K562 (cell line): ENCODE results near the gene CCDC33. TPM values are rescaled to one million over a fixed set of nuclear protein-coding genes. Genes with fewer than 3 reads are reported as not detected.

ENCODE experiments used
- ATAC-seq: fragments of 200-7000 bp; cut with Tn5 transposase; 3 replicates; pipeline ENCODE4 v1.9.1; 2020; ENCODE audit warnings: moderate library complexity
- BruUV-seq: library from RNA; stranded (reverse); fragments of 400-500 nt; replicated peaks from 2 replicates; lab custom pipeline; 2021; lab: Mats Ljungman, UMichigan
- CTCF ChIA-PET: fragments of 300-600 bp; formaldehyde crosslinking; extraction: SDS; loops from one replicate; lab custom pipeline; 2021; ENCODE audit warnings: low intra/inter-chr PET ratio; lab: Yijun Ruan, JAX
- POLR2A ChIA-PET: fragments of 300-600, 350-650 bp; sonication (Branson Sonifier 250); formaldehyde crosslinking; extraction: SDS; loops from one replicate; lab custom pipeline; 2021; ENCODE audit warnings: antibody characterized with exemption, inconsistent platforms; lab: Yijun Ruan, JAX
- DNase-seq, 4 experiments: peaks; one replicate each; pipeline versions ENCODE4 v3.0.0 to v3.0.0-alpha.2; 2011 to 2018; ENCODE audit warnings: low spot score in 3 of 4, mixed read lengths in 3 of 4; ENCODE audit errors: extremely low read depth in 1 of 4
- FAIRE-seq: peaks from 2 replicates; lab custom pipeline; 2011; peaks lifted over from hg19 to GRCh38; lab: Jason Lieb, UNC
- H2AFZ ChIP-seq: 2 replicates; pipeline ENCODE4 v1.6.0; 2011; ENCODE audit warnings: low read depth, low read length, control low read depth, inconsistent platforms
- H3K27ac ChIP-seq: fragments of 200-600 bp; 3 replicates; pipeline ENCODE4 v1.8.0; 2011; ENCODE audit warnings: low read depth, mild to moderate bottlenecking, control low read depth, inconsistent platforms, low read length, moderate library complexity, mixed read lengths; ENCODE audit errors: extremely low read depth
- H3K27me3 ChIP-seq, 2 experiments: fragments of 300-600 bp in 1 of 2; 2 replicates in 1 of 2; 3 replicates in 1 of 2; pipeline versions ENCODE4 v1.6.0 to v1.8.0; 2011; ENCODE audit warnings: inconsistent platforms in 2 of 2, low read length in 2 of 2, mild to moderate bottlenecking in 1 of 2, mixed read lengths in 1 of 2, moderate library complexity in 1 of 2; ENCODE audit not compliant: control insufficient read depth in 2 of 2, insufficient read depth in 2 of 2
- H3K36me3 ChIP-seq: fragments of 300-600 bp; 3 replicates; pipeline ENCODE4 v1.8.0; 2011; ENCODE audit warnings: mild to moderate bottlenecking, low read length, inconsistent platforms; ENCODE audit not compliant: control insufficient read depth, insufficient read depth
- H3K4me1 ChIP-seq, 2 experiments: fragments of 200-600 bp in 1 of 2; replicated peaks in 1 of 2; 2 replicates in 1 of 2; 3 replicates in 1 of 2; pipeline versions ENCODE4 v1.5.1 to v1.8.0; 2011; ENCODE audit warnings: inconsistent platforms in 2 of 2, low read length in 2 of 2, mild to moderate bottlenecking in 1 of 2, mixed read lengths in 1 of 2, moderate library complexity in 1 of 2; ENCODE audit not compliant: control insufficient read depth in 2 of 2, insufficient read depth in 2 of 2
- H3K4me2 ChIP-seq: 2 replicates; pipeline ENCODE4 v1.6.1; 2011; ENCODE audit warnings: low read length, control low read depth, inconsistent platforms, mixed read lengths; ENCODE audit not compliant: insufficient read depth
- H3K4me3 ChIP-seq: fragments of 200-600 bp; sonication (generic), shearing (Covaris generic); 2 replicates; pipeline ENCODE4 v1.5.1; 2016; ENCODE audit warnings: control low read depth, inconsistent platforms
- H3K79me2 ChIP-seq: fragments of 200-600 bp; 3 replicates; pipeline ENCODE4 v1.8.0; 2011; ENCODE audit warnings: low read length, inconsistent platforms; ENCODE audit not compliant: control insufficient read depth, insufficient read depth
- H3K9ac ChIP-seq, 2 experiments: 2 replicates each; pipeline versions ENCODE4 v1.6.0 to v1.6.1; 2011; ENCODE audit warnings: low read depth in 2 of 2, low read length in 2 of 2, control low read depth in 1 of 2, inconsistent platforms in 1 of 2, mild to moderate bottlenecking in 1 of 2, mixed read lengths in 1 of 2; ENCODE audit not compliant: insufficient read depth in 1 of 2
- H3K9me1 ChIP-seq: one replicate; pipeline ENCODE4 v1.6.0; 2011; ENCODE audit warnings: inconsistent platforms, mild to moderate bottlenecking, low read length, moderate library complexity; ENCODE audit not compliant: control insufficient read depth, insufficient read depth
- H3K9me3 ChIP-seq: replicated peaks from 2 replicates; pipeline ENCODE4 v1.5.1; 2011; ENCODE audit warnings: low read depth, low read length, inconsistent platforms; ENCODE audit not compliant: control insufficient read depth, insufficient read depth
- H4K20me1 ChIP-seq: replicated peaks from 2 replicates; pipeline ENCODE4 v1.6.1; 2011; ENCODE audit warnings: low read length, inconsistent platforms, mixed read lengths; ENCODE audit not compliant: control insufficient read depth, insufficient read depth
- CBX3 ChIP-seq, 2 experiments: IDR thresholded peaks; 1 replicate in 1 of 2; 2 replicates in 1 of 2; pipeline ENCODE4 v1.6.1; 2012; ENCODE audit warnings: inconsistent platforms in 2 of 2, low read length in 2 of 2, borderline replicate concordance in 1 of 2, control low read depth in 1 of 2
- CREB3 ChIP-seq: fragments of 450-650 bp; conservative IDR thresholded peaks from 2 replicates; pipeline ENCODE4 v1.6.1; 2016; ENCODE audit warnings: missing genetic modification characterization, low read depth, mild to moderate bottlenecking, missing compliant biosample characterization, moderate library complexity
- FOXA3 ChIP-seq, 2 experiments: fragments of 450-650 bp in 1 of 2; sonication (generic) in 1 of 2; formaldehyde crosslinking; IDR thresholded peaks in 1 of 2; conservative IDR thresholded peaks in 1 of 2; 2 replicates each; pipeline versions ENCODE4 v1.4.0 to v1.8.0; 2020 to 2022; ENCODE audit warnings: mild to moderate bottlenecking in 2 of 2, missing genetic modification reagents in 1 of 2
- HIVEP1 ChIP-seq: fragments of 250-450 bp; sonication (Bioruptor Pico); IDR thresholded peaks from 2 replicates; pipeline ENCODE4 v1.4.0; 2020; ENCODE audit warnings: mild to moderate bottlenecking
- HMGN3 ChIP-seq: IDR thresholded peaks from 2 replicates; pipeline ENCODE4 v1.6.1; 2011; ENCODE audit warnings: borderline replicate concordance, low read depth, mild to moderate bottlenecking, mixed read lengths, low read length; ENCODE audit not compliant: insufficient read length; ENCODE audit errors: extremely low read depth
- JUNB ChIP-seq: fragments of 450-650 bp; formaldehyde crosslinking; conservative IDR thresholded peaks from 2 replicates; pipeline ENCODE4 v1.4.0; 2020; ENCODE audit warnings: mild to moderate bottlenecking
- L3MBTL2 ChIP-seq: fragments of 450-650 bp; IDR thresholded peaks from 2 replicates; pipeline ENCODE4 v1.6.1; 2016; ENCODE audit warnings: mild to moderate bottlenecking, moderate library complexity
- PHF8 ChIP-seq: fragments of 200-600 bp; sonication (generic); IDR thresholded peaks from 2 replicates; pipeline ENCODE4 v1.6.1; 2012; ENCODE audit warnings: mixed run types, mild to moderate bottlenecking, inconsistent platforms, low read length, moderate library complexity, borderline replicate concordance
- PRPF4 ChIP-seq: fragments of 200-400 bp; formaldehyde crosslinking; IDR thresholded peaks from one replicate; pipeline ENCODE4 v1.6.1; 2017; ENCODE audit warnings: low read length, low read depth, mild to moderate bottlenecking; ENCODE audit not compliant: insufficient read depth, poor library complexity, severe bottlenecking
- SUPT5H ChIP-seq: fragments of 450-650 bp; IDR thresholded peaks from 2 replicates; pipeline ENCODE4 v1.6.1; 2016
- TBP ChIP-seq: optimal IDR thresholded peaks from 2 replicates; pipeline ENCODE3; 2011; ENCODE audit warnings: low read depth, low read length, improper control_type of control experiment
- ZC3H11A ChIP-seq: IDR thresholded peaks from 2 replicates; pipeline ENCODE4 v1.6.1; 2012; ENCODE audit warnings: low read depth, low read length, improper control_type of control experiment
- ZNF232 ChIP-seq: sonication (generic); formaldehyde crosslinking; IDR thresholded peaks from 2 replicates; pipeline ENCODE4 v1.8.0; 2022; ENCODE audit warnings: mild to moderate bottlenecking, missing genetic modification reagents
- ZNF431 ChIP-seq: sonication (generic); formaldehyde crosslinking; IDR thresholded peaks from 2 replicates; pipeline ENCODE4 v1.8.0; 2022; ENCODE audit warnings: mild to moderate bottlenecking, missing genetic modification reagents
- ZNF586 ChIP-seq: fragments of 450-650 bp; formaldehyde crosslinking; conservative IDR thresholded peaks from 2 replicates; pipeline ENCODE4 v1.4.0; 2020; ENCODE audit warnings: mild to moderate bottlenecking, moderate library complexity
- WGBS: fragments of 100-300 bp; shearing (Covaris generic); methylation state at CpG from one replicate; pipeline ENCODE4 v1.1.6; 2016; ENCODE audit warnings: low coverage, mixed read lengths; ENCODE audit not compliant: insufficient coverage; ENCODE audit errors: missing lambda C conversion rate; 5-methylcytosine and 5-hydroxymethylcytosine counted together
- in situ Hi-C: fragments of 300-500 bp; cut with MboI; formaldehyde crosslinking; loops from 4 replicates; pipeline ENCODE4 v1.15.0; 2018; ENCODE audit warnings: inconsistent platforms, mixed read lengths
- intact Hi-C: fragments of 100-400 bp; cut with micrococcal nuclease; formaldehyde crosslinking; loops from 2 replicates; pipeline ENCODE4 v1.14.2; 2022
- polyA plus RNA-seq, 8 experiments: library from polyadenylated mRNA; depleted of rRNA in 4 of 8; stranded (reverse) in 5 of 8; unstranded in 3 of 8; fragments of >200 nt; fragmentation: Nextera tagmentation in 2 of 8; fragmentation: Illumina TruSeq in 1 of 8; extraction: Ambion mirVana in 2 of 8; extraction: Trizol in 1 of 8; gene quantifications; 2 replicates each; pipeline versions ENCODE4 v1.2.1 to v1.2.3, GENCODE V29; 2011 to 2014; ENCODE audit warnings: inconsistent platforms in 1 of 8, missing spikeins in 1 of 8
- total RNA-seq, 7 experiments: library from RNA; depleted of rRNA in 6 of 7; stranded (reverse); fragments of >200 nt in 6 of 7; fragmentation: Illumina TruSeq in 2 of 7; extraction: Trizol in 2 of 7; gene quantifications; 2 replicates each; pipeline versions ENCODE4 v1.2.1 to v1.2.3, GENCODE V29; 2011 to 2021; ENCODE audit warnings: low replicate concordance in 1 of 7

Gene CCDC33
- total and polyA plus RNA-seq, 9 of the 15 experiments (the other 6 are each of a cell fraction or from before 2014, with no cell fraction given), result 0.08 to 1.1 (median 0.15) TPM; not detected in 4

- ChIA-PET CTCF (no interaction called here), POLR2A (no interaction called here)
- no peak for TF ChIP-seq JUNB (CRISPR knock-in tag)
- no peak for TF ChIP-seq SUPT5H
- TF ChIP-seq PRPF4, result no peak
- no peak for TF ChIP-seq CBX3 (IDR thresholded peaks at IDR 0.05; ENCODE audit: borderline replicate concordance in 1 of 2, low read length in 2 of 2)
- no peak for TF ChIP-seq HMGN3
- TF ChIP-seq ZNF431, result no peak
- no peak for TF ChIP-seq L3MBTL2
- no peak for TF ChIP-seq ZNF232 (CRISPR knock-in tag)
- no peak for TF ChIP-seq TBP
- TF ChIP-seq ZC3H11A, result no peak
- TF ChIP-seq CREB3 (tag), result no peak
- TF ChIP-seq FOXA3 (CRISPR knock-in tag; conservative IDR thresholded peaks at IDR 0.05 in 1 of 2, IDR thresholded peaks at IDR 0.05 in 1 of 2), result no peak
- TF ChIP-seq HIVEP1 (CRISPR knock-in tag), result no peak
- no peak for TF ChIP-seq PHF8
- no peak for TF ChIP-seq ZNF586 (CRISPR knock-in tag)
- Histone ChIP-seq H4K20me1 (peaks cover 7% of the 10 kb centered on the region; the same call in 1 of the 2 replicates), H3K79me2 (no peaks in the 10 kb centered on the region), H3K36me3 (no peaks in the 10 kb centered on the region), H3K9ac (no peak overlapping the region), H3K4me1 (no peaks in the 10 kb centered on the region), H3K27ac (no peak overlapping the region), H3K9me3 (no peaks in the 10 kb centered on the region), H3K4me3 (no peak overlapping the region), H3K4me2 (no peak overlapping the region), H3K9me1 (no peaks in the 10 kb centered on the region), H2AFZ (no peak overlapping the region), H3K27me3 (peaks cover 16 to 64% of the 10 kb centered on the region in 2 experiments; a peak in 4 of 5 replicates)
- BruUV-seq, result no TSS peak
- ATAC-seq, result no peak
- intact Hi-C loops (no loop called here), in situ Hi-C loops (no loop called here)
- FAIRE-seq, result no peak
- WGBS, result 1% methylated on average over 8 of the region's 10 CpGs
- DNase-seq, result no peak
Observed at GRCh38 chr15:74226761-74227540, 9.2 kb upstream of the CCDC33 start.
